Stimulated activated CD4-positive, alpha-beta T cell treated with anti-CD3 and anti-CD28 coated beads, Interleukin-1b, Interleukin-23, amount 100 ng/mL, for 4 hours (primary cell): Measurements from ENCODE around the gene ANO9.
A peak's percentile ranks its signal among the peaks of the same experiment; 100 is the strongest.
"Not testable (repeated sequence)": the region's sequence is repeated elsewhere in the genome, so short reads cannot be mapped to it uniquely, and the experiment has no call there.

ENCODE experiments used
- DNase-seq, 2 donors: peaks; one replicate each; pipeline ENCODE4 v3.0.0-alpha.2; 2020; ENCODE audit warnings: low read depth in 2 of 2

Gene ANO9

DNA sequence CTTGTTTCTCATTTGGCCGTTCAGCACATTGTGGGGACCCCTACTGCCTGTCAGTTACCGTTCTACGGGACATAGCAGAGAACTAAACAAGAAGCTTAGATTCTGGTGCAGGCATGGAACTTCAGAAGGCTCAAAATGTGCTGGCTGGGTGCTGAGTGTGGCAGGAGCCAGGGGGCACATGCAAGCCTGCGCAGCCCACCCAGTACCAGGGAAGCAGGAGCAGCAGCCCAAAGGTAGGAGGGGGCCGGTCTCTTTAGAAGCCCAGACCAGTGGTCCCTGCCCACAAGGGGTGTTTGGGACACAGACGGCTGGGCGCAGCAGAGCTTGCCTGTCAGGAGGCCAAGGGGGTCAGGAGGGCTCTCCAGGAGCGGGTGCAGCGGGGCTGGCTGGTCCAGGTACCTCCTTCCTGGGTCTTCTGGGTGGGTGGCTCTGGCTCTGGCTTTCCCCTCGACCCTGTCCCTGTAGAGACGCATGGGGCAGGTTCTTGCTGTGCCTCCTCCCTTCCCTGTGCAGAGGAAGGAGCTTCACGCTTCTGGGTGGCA, 10.5 kb upstream of the ANO9 start:
- DNase-seq = no peak

DNA sequence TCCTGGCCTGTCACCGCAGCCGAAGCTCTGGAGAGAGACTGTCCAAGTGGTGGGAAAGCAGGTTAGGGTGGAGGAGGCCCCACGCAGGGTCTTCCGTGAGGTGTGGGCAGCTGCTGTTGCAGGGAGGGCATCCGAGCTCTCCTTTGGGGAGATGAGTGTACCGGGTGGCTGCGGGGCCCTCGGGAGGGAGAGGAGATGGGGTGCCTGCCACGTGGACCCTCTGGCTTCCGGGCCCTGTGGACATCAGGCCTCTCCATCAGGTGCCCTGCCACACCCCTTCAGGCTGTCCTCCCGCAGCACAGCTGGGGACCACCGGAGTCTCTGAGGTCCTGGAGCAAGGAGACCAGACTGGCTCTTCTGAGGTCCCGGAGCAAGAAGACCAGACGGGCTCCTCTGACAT, 9.9 kb upstream of the ANO9 start:
- DNase-seq = no peak

- DNase-seq = peak; percentile 63 to 69
Measured at GRCh38 chr11:450809-451451, 9.1 kb upstream of the ANO9 start.

- peak; percentile 88 to 89 for DNase-seq
Measured at GRCh38 chr11:449889-450808, 8.3 kb upstream of the ANO9 start, which contains the start of gene PTDSS2. Gene PTDSS2 (plus strand): TSS chr11:450279. CDS start chr11:450456, 177 bp downstream.

DNA sequence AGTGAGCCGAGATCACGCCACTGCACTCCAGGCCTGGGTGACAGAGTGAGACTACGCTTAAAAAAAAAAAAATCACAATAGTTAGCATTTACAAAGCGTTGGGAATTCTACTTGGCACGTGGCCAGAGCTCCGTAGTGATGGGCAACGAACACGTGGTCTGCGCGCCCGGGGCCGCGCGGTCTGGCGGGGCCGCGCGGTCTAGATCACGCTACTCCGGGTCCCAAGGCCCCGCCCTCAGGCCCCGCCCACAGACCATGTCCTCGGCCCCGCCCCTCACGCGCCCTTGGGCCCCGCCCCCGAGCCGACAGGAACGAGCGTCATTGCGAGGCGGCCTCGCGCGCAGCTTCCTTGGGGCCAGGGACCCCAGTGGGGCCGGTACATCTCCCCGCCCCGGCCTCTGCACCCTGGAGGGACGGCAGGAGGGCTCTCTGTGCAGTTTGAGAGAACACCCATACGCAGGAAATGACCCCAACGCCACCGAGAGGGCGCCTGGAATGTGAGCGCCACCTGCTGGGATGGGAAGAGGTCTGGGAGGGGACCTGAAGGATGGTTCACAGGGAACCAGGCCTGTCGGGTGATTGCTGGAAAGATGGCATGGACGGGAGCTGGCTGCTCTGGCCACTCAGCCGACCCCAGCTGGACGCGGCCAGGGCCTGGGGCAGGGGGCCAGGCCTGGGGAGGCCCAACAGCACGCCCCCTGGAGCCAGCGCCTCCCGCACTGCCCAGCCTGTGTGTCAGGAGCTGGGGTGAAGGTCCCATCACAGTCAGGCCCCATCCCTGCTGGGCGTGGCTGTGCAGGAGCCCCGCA, 6.3 kb upstream of the ANO9 start:
- DNase-seq = peak; percentile 96 to 99

- DNase-seq = no peak
Measured at GRCh38 chr11:446891-447290, 5.1 kb upstream of the ANO9 start.

GRCh38 chr11:445765-446588, 4.2 kb upstream of the ANO9 start:
- no peak for DNase-seq

- DNase-seq = no peak
Measured at GRCh38 chr11:444396-445144, 2.8 kb upstream of the ANO9 start.

GRCh38 chr11:443542-444199, 1.9 kb upstream of the ANO9 start:
- DNase-seq = no peak

GRCh38 chr11:442611-443081, 835 bp upstream of the ANO9 start:
- no peak for DNase-seq

GRCh38 chr11:441043-441417, 781 bp downstream of the ANO9 start:
- no peak for DNase-seq

DNA sequence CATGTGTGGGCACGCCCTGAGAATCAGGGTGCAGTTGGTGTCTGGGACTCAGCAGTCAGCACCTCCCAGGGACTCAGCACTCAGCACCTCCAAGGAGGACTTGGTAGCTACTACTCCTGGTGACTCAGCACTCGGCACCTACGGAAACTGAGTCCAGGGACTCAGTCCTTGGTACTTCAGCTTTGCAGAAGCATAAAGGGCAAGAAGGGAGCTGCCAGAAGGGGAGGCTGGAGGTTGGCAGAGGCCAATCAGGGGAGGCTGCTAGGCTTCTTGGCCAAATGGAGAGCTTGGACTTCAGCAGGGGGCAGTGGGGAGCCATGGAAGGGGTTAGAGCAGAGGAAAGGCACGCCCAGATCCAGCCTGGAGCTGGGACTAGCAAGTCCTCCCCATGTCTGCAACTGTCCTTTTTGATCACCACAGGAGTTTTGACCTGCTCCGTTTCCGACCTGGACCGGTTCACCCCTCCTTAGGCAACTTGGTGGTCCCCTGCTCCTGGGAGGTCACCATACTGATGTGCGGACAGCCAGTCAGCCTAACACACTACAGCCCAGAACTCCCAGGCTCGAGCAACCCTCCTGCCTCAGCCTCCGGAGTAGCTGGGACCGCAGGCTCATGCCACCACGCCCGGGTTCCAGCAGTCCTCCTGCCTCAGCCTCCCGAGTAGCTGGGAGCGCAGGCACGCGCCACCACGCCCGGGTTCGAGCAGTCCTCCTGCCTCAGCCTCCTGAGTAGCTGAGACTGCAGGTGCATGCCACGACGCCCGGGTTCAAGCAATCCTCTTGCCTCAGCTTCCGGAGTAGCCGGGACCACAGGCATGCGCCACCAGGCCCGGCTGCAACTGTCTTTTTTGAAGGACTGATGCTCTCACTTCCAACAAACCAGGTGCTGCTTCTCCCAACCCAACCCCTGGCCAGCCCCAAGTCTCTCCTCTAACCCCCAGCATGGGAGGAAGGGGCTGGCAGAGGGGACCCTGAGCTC, 1.5 kb downstream of the ANO9 start:
- no peak for DNase-seq

GRCh38 chr11:439315-440064, 2.3 kb downstream of the ANO9 start:
- DNase-seq = no peak

- no peak for DNase-seq
Measured at GRCh38 chr11:438101-438844, 3.5 kb downstream of the ANO9 start.

- DNase-seq = no peak
Measured at GRCh38 chr11:437228-437870, 4.5 kb downstream of the ANO9 start.

DNA sequence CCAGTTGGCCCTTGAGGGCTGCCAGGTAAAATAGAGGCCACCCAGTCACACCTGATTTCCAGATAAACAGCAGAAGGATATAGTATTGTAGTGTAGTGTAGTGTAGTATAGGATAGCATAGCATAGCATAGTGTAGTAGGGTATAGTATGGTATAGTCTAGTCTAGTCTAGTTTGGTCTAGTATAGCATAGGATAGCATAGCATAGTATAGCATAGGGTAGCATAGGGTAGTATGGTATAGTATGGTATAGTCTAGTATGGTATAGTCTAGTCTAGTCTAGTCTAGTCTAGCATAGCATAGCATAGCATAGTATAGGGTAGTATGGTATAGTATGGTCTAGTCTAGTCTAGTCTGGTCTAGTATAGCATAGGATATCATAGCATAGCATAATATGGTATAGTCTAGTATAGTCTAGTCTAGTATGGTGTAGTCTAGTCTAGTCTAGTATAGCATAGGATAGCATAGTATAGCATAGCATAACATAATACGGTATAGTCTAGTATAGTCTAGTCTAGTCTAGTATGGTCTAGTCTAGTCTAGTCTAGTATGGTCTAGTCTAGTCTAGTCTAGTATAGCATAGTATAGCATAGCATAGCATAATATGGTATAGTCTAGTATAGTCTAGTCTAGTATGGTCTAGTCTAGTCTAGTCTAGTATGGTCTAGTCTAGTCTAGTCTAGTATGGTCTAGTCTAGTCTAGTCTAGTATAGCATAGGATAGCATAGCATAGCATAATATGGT, 6.6 kb downstream of the ANO9 start:
- DNase-seq = not testable (repeated sequence)
